ENCODE data around the gene TXNDC11.

Gene TXNDC11

GRCh38 chr16:11692171-11692570, 50.5 kb downstream of the TXNDC11 start:
- no peak overlapping the region for H3K4me3 ChIP-seq (ENCODE audit: low read depth, low read length)

- H3K4me3 ChIP-seq (ENCODE audit: low read depth, low read length): no peak overlapping the region
These were observed 50.9 kb downstream of the TXNDC11 start for GRCh38 chr16:11691771-11692170.

GRCh38 chr16:11691235-11691634, 51.4 kb downstream of the TXNDC11 start:
- H3K4me3 ChIP-seq (ENCODE audit: low read depth, low read length): no peak overlapping the region

GRCh38 chr16:11689031-11689840, 53.4 kb downstream of the TXNDC11 start:
- H3K4me3 ChIP-seq (ENCODE audit: low read depth, low read length): no peak overlapping the region

- no peak overlapping the region for H3K4me3 ChIP-seq (ENCODE audit: low read depth, low read length)
These were observed 54.2 kb downstream of the TXNDC11 start for GRCh38 chr16:11688520-11688886.

GRCh38 chr16:11687601-11688519, 54.8 kb downstream of the TXNDC11 start:
- no peak overlapping the region for H3K4me3 ChIP-seq (ENCODE audit: low read depth, low read length)

GRCh38 chr16:11686713-11687380, 55.8 kb downstream of the TXNDC11 start:
- H3K4me3 ChIP-seq (ENCODE audit: low read depth, low read length): no peak overlapping the region

GRCh38 chr16:11685844-11686618, 56.6 kb downstream of the TXNDC11 start:
- H3K4me3 ChIP-seq (ENCODE audit: low read depth, low read length): no peak overlapping the region

- H3K4me3 ChIP-seq (ENCODE audit: low read depth, low read length): no peak overlapping the region
These were observed 58.2 kb downstream of the TXNDC11 start for GRCh38 chr16:11684231-11685025.

GRCh38 chr16:11683145-11683544, 59.5 kb downstream of the TXNDC11 start:
- no peak overlapping the region for H3K4me3 ChIP-seq (ENCODE audit: low read depth, low read length)

GRCh38 chr16:11682655-11683096, 60.0 kb downstream of the TXNDC11 start:
- no peak overlapping the region for H3K4me3 ChIP-seq (ENCODE audit: low read depth, low read length)

GRCh38 chr16:11681976-11682654, 60.5 kb downstream of the TXNDC11 start:
- H3K4me3 ChIP-seq (ENCODE audit: low read depth, low read length): no peak overlapping the region

GRCh38 chr16:11681556-11681955, 61.1 kb downstream of the TXNDC11 start:
- H3K4me3 ChIP-seq (ENCODE audit: low read depth, low read length): no peak overlapping the region

GRCh38 chr16:11679941-11680911, 62.4 kb downstream of the TXNDC11 start:
- no peak overlapping the region for H3K4me3 ChIP-seq (ENCODE audit: low read depth, low read length)

GRCh38 chr16:11679250-11679649, 63.4 kb downstream of the TXNDC11 start:
- H3K4me3 ChIP-seq (ENCODE audit: low read depth, low read length): no peak overlapping the region

GRCh38 chr16:11677959-11678881, 64.4 kb downstream of the TXNDC11 start:
- no peak overlapping the region for H3K4me3 ChIP-seq (ENCODE audit: low read depth, low read length)

GRCh38 chr16:11677451-11677951, 65.2 kb downstream of the TXNDC11 start:
- H3K4me3 ChIP-seq (ENCODE audit: low read depth, low read length): no peak overlapping the region
